HG03159 (cell line): ENCODE results near the gene UGT2B17.

Experiments used
- ATAC-seq: cut with Tn5 transposase; IDR thresholded peaks from one replicate; pipeline ENCODE4 v1.9.1; 2021; ENCODE audit warnings: mild to moderate bottlenecking, moderate library complexity; ENCODE audit not compliant: unreplicated experiment

The UGT2B17 gene

DNA sequence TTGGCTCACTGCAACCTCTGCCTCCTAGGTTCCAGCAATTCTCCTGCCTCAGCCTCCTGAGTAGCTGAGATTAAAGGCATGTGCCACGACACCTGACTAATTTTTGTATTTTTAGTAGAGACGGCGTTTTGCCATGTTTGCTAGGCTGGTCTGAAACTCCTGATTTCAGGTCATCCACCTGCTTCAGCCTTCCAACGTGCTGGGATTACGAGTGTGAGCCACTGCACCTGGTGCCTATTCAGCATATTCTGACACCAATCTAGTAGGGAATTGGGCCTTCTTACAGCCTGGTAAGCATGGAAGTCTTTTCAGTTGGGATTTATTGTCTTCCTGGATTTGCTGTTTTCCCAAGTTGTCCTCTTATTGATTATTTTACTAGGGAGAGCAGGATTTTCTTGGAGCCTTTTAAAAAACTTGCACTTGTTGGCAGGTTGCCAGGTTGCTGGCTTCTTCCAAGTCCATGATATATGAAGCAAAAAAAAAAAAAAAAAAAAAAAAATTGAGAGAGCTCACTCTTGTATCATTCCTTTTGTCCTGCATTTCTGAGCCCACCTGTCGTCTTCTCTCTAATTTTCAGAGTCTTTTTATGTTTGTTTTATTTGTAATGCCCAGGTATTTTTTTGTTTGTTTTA, 85.2 kb downstream of the UGT2B17 start:
- ATAC-seq, result no peak

DNA sequence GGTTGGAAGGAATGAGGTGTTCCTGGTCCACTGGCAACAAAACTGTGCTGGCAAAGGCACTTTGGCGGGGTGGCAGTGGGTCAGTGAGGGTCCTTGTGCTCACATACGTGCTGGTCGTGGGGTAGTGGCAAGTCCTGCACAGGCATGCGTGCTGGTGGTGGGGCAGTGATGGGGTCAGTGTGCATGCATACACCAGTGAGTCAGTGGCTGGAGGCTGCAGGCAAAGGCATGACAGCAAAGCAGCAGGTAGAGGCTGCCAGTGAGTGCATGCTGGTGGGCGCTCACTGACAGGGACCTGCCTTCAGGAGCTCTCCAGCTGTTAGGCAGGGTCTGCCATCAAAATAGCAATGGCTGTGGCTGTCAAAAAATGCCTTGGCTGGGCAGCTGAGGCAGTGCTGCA, 86.8 kb downstream of the UGT2B17 start:
- ATAC-seq, result no peak
